ENCODE results near the gene INCA1.

DNA sequence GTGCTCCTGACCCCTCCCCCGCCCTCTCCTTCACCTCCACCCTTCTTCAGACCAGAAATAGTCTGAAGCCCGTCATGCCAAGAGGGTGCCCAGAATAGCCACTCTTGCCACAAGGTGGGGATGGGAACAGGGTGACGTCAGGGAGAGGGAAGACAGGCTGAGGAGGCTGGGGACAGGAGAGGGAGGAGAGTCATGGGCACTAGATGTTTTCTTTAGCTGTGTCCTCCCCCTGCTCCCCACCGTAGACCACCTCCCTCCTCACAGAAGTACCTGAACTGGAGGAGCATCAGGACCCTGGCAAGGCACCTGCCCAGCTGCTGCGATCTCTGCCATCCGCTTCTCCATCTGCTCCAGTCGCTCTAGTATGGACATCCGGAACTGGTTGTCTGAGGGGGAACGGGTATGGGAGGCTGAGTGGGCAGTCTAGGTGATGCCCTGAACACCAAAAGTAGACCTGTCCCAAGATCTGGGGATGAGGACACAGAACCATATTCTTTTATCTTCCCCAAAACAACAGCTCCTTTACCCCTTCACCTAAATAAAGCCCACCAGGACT lies 23.1 kb downstream of the INCA1 start:
- TF ChIP-seq, protein P1, sequence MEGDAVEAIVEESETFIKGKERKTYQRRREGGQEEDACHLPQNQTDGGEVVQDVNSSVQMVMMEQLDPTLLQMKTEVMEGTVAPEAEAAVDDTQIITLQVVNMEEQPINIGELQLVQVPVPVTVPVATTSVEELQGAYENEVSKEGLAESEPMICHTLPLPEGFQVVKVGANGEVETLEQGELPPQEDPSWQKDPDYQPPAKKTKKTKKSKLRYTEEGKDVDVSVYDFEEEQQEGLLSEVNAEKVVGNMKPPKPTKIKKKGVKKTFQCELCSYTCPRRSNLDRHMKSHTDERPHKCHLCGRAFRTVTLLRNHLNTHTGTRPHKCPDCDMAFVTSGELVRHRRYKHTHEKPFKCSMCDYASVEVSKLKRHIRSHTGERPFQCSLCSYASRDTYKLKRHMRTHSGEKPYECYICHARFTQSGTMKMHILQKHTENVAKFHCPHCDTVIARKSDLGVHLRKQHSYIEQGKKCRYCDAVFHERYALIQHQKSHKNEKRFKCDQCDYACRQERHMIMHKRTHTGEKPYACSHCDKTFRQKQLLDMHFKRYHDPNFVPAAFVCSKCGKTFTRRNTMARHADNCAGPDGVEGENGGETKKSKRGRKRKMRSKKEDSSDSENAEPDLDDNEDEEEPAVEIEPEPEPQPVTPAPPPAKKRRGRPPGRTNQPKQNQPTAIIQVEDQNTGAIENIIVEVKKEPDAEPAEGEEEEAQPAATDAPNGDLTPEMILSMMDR (conservative IDR thresholded peaks at IDR 0.05; ENCODE audit: low read length) = no peak
- TF ChIP-seq EZH2phosphoT487 (IDR thresholded peaks at IDR 0.05; ENCODE audit: borderline replicate concordance, low read depth, low read length) = no peak

All from OCI-LY7 (cell line).